H1 (cell line): ENCODE results near the gene OR10H5. TPM values are rescaled to one million over a fixed set of nuclear protein-coding genes. Genes with fewer than 3 reads are reported as not detected.

Experiments used
- HDAC2 ChIP-seq, 2 experiments: fragments of 300-600 bp in 1 of 2; sonication (generic) in 1 of 2; IDR thresholded peaks; 2 replicates each; pipeline ENCODE4 v1.6.1; 2011 to 2012; ENCODE audit warnings: low read depth in 2 of 2, low read length in 2 of 2, mild to moderate bottlenecking in 2 of 2, moderate library complexity in 2 of 2, borderline replicate concordance in 1 of 2, inconsistent platforms in 1 of 2
- polyA plus RNA-seq, 7 experiments: library from polyadenylated mRNA; depleted of rRNA in 3 of 7; stranded (reverse) in 5 of 7; unstranded in 2 of 7; fragments of >200 nt in 5 of 7; fragments of 200-250 nt in 2 of 7; gene quantifications; 1 replicate in 5 of 7; 2 replicates in 1 of 7; 4 replicates in 1 of 7; pipeline versions ENCODE4 v1.2.1 to v1.2.3, GENCODE V29; 2011 to 2013; ENCODE audit warnings: missing spikeins in 2 of 7, mixed read lengths in 2 of 7
- total RNA-seq: library from RNA; stranded (reverse); fragmentation: NEBNext Ultra II Directional; extraction: Animal tissue kit (Norgen Biotek cat#: 25700); gene quantifications from 2 replicates; pipeline ENCODE4 v1.2.1, GENCODE V29; 2021

The OR10H5 gene
- total and polyA plus RNA-seq, 2 of the 8 experiments (the other 6 are each of a cell fraction or from before 2014, with no cell fraction given), result not detected

DNA sequence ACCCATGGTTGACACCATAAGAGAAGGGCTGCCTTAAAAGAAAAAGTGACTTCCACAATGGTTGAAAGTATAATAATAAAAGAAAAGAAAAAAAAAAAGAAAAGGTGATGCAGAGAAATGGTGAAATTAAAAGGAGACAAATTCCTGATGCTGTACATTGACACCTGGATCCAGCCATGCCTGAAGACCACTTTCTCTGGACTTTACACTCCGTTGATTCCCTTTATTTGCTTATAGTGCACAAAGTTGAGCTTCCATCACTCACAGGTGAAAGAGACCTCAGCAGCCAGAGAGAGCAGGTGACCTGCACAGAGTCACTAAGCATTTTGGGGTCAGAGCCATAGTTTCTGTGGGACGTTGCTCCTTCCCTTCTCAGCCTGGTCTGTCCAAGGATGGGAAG, 12.2 kb upstream of the OR10H5 start (continued):
- no peak for TF ChIP-seq HDAC2 (IDR thresholded peaks at IDR 0.05; ENCODE audit: borderline replicate concordance in 1 of 2, low read depth in 2 of 2, low read length in 2 of 2)
